ENCODE results near the gene GLRA1.

- TF ChIP-seq SUZ12 (IDR thresholded peaks at IDR 0.05) = no peak
- no peak for TF ChIP-seq HDGF (IDR thresholded peaks at IDR 0.05; ENCODE audit: borderline replicate concordance)
- TF ChIP-seq SP1 (IDR thresholded peaks at IDR 0.05) = no peak
Measured at GRCh38 chr5:151905557-151905961, 19.1 kb downstream of the GLRA1 start.

Data from HEK293T (cell line).